ENCODE measurements around the gene NXNL1. TPM values are rescaled to one million over a fixed set of nuclear protein-coding genes. Genes with fewer than 3 reads are reported as not detected.

Gene NXNL1
- total and polyA plus RNA-seq, 9 of the 15 experiments (the other 6 are each of a cell fraction or from before 2014, with no cell fraction given): not detected

- peak; percentile 62 to 97 (median 83); a peak in 5 of 6 replicates for TF ChIP-seq ZBTB11 (CRISPR knock-in tag; IDR thresholded peaks at IDR 0.05)
- TF ChIP-seq ZKSCAN1 (IDR thresholded peaks at IDR 0.05; ENCODE audit: low read depth, low read length): 0 out of 2 replicates have a peak, but pooled peaks have one; percentile 23
- TF ChIP-seq, protein P1, sequence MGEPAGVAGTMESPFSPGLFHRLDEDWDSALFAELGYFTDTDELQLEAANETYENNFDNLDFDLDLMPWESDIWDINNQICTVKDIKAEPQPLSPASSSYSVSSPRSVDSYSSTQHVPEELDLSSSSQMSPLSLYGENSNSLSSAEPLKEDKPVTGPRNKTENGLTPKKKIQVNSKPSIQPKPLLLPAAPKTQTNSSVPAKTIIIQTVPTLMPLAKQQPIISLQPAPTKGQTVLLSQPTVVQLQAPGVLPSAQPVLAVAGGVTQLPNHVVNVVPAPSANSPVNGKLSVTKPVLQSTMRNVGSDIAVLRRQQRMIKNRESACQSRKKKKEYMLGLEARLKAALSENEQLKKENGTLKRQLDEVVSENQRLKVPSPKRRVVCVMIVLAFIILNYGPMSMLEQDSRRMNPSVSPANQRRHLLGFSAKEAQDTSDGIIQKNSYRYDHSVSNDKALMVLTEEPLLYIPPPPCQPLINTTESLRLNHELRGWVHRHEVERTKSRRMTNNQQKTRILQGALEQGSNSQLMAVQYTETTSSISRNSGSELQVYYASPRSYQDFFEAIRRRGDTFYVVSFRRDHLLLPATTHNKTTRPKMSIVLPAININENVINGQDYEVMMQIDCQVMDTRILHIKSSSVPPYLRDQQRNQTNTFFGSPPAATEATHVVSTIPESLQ (CRISPR knock-in tag; IDR thresholded peaks at IDR 0.05): no peak
- TF ChIP-seq ZNF395 (CRISPR knock-in tag; IDR thresholded peaks at IDR 0.05): peak; percentile 95
- TF ChIP-seq SMARCA5 (IDR thresholded peaks at IDR 0.05): no peak
- TF ChIP-seq KLF13 (tag; IDR thresholded peaks at IDR 0.05; ENCODE audit: borderline replicate concordance, low read depth): no peak
- TF ChIP-seq FOXA1 (IDR thresholded peaks at IDR 0.05; ENCODE audit: borderline replicate concordance): no peak
- TF ChIP-seq ELF1 (tag; IDR thresholded peaks at IDR 0.05): peak; percentile 97
- peak; percentile 48 for TF ChIP-seq MEIS2 (IDR thresholded peaks at IDR 0.05; ENCODE audit: partially characterized antibody)
- peak; percentile 71 for TF ChIP-seq RBFOX2 (IDR thresholded peaks at IDR 0.05; ENCODE audit: low read depth, low read length)
- peak; percentile 60; the same call in 1 of the 2 replicates for TF ChIP-seq ESRRA (IDR thresholded peaks at IDR 0.05; ENCODE audit: borderline replicate concordance, low read depth)
- no peak for TF ChIP-seq ZNF780A (CRISPR knock-in tag; IDR thresholded peaks at IDR 0.05)
- TF ChIP-seq RCOR1 (IDR thresholded peaks at IDR 0.05; ENCODE audit: borderline replicate concordance in 1 of 2, low read depth in 2 of 2, low read length in 2 of 2): 0 out of 4 replicates have a peak, but pooled peaks of 1 of the 2 experiments have one; percentile 18
- no peak for TF ChIP-seq TAF9B (IDR thresholded peaks at IDR 0.05; ENCODE audit: partially characterized antibody)
- no peak for TF ChIP-seq SRSF3 (IDR thresholded peaks at IDR 0.05; ENCODE audit: insufficient read depth, low read length)
- no peak for TF ChIP-seq ZNF668 (CRISPR knock-in tag; IDR thresholded peaks at IDR 0.05)
- no peak for TF ChIP-seq NR1H2 (CRISPR knock-in tag; IDR thresholded peaks at IDR 0.05)
- TF ChIP-seq, protein P2, sequence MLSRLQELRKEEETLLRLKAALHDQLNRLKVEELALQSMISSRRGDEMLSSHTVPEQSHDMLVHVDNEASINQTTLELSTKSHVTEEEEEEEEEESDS (CRISPR knock-in tag; IDR thresholded peaks at IDR 0.05): no peak
- no peak for TF ChIP-seq TEAD4 (IDR thresholded peaks at IDR 0.05; ENCODE audit: low read length)
- TF ChIP-seq TEAD4 (CRISPR knock-in tag; IDR thresholded peaks at IDR 0.05; ENCODE audit: borderline replicate concordance): no peak
- peak; percentile 92 for TF ChIP-seq TBP (optimal IDR thresholded peaks at IDR 0.05; ENCODE audit: low read depth, low read length)
These were observed 40.9 kb downstream of the NXNL1 start, which contains the start of gene MVB12A (continued) for GRCh38 chr19:17419621-17420474.
